ENCODE measurements around the gene TMEM79.

TMEM79 gene

DNA sequence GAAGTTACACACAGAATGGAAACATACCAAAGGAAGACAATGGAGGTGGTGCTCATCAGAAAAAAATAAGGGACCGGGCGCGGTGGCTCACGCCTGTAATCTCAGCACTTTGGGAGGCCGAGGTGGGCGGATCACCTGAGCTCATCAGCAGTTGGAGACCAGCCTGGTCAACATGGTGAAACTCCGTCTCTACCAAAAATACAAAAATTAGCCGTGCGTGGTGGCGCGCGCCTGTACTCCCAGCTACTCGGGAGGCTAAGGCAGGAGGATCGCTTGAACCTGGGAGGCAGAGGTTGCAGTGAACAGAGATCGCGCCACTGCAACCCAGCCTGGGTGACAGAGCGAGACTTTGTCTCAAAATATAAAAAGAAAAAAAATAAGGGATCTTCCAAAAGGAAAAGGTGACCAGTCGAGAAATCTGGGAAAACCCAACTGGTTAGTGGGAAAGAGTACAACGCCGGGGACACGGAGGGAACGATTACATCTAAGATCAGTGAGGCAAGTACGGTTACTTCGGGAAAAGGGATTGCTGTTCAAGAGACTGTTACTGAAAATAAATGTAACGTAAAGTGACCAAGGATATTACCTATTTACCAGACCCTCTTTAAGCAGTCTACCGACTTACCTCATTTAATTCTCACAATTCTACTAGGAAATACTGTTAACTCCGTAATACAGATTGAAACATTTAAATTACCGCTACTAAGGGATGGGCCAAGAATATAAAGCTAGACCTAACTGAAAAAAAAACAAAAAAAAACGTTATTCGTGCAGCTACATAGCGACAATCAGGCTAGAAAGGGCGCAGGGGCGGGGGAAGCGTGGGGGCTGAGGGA is 53.1 kb downstream of the TMEM79 start:
- TF ChIP-seq, protein P1, sequence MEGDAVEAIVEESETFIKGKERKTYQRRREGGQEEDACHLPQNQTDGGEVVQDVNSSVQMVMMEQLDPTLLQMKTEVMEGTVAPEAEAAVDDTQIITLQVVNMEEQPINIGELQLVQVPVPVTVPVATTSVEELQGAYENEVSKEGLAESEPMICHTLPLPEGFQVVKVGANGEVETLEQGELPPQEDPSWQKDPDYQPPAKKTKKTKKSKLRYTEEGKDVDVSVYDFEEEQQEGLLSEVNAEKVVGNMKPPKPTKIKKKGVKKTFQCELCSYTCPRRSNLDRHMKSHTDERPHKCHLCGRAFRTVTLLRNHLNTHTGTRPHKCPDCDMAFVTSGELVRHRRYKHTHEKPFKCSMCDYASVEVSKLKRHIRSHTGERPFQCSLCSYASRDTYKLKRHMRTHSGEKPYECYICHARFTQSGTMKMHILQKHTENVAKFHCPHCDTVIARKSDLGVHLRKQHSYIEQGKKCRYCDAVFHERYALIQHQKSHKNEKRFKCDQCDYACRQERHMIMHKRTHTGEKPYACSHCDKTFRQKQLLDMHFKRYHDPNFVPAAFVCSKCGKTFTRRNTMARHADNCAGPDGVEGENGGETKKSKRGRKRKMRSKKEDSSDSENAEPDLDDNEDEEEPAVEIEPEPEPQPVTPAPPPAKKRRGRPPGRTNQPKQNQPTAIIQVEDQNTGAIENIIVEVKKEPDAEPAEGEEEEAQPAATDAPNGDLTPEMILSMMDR (IDR thresholded peaks at IDR 0.05; ENCODE audit: low read depth, low read length) = no peak
- TF ChIP-seq, protein P2, sequence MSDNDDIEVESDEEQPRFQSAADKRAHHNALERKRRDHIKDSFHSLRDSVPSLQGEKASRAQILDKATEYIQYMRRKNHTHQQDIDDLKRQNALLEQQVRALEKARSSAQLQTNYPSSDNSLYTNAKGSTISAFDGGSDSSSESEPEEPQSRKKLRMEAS (IDR thresholded peaks at IDR 0.05; ENCODE audit: low read depth, low read length) = no peak
- TF ChIP-seq POLR2A (IDR thresholded peaks at IDR 0.05; ENCODE audit: extremely low read depth, insufficient read length) (no peak), MYC (IDR thresholded peaks at IDR 0.05; ENCODE audit: low read depth, low read length) (no peak)
- DNase-seq (ENCODE audit: low read depth) = no peak
- peak overlapping the region; percentile 99 for H3K4me3 ChIP-seq (ENCODE audit: low read depth, low read length)

DNA sequence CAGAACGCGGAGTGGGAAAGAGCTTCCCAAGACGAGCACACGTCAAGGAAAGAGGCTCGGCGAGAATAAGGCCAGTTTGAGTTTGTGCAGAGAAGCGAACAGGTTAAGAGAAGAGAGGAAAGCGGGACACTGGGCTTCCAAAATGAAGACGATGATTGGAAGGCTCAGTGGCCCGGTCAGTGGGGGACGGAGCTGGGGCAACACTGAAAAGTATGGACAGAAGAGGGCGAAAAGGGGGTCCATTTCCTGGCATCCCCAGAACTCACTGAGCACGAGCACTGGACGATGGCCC is 53.7 kb downstream of the TMEM79 start:
- TF ChIP-seq, protein P1 (IDR thresholded peaks at IDR 0.05; ENCODE audit: low read depth, low read length) = no peak
- no peak for TF ChIP-seq MYC (IDR thresholded peaks at IDR 0.05; ENCODE audit: low read depth, low read length)
- H3K4me3 ChIP-seq (ENCODE audit: low read depth, low read length) = peak overlapping the region; percentile 99
- DNase-seq (ENCODE audit: low read depth) = no peak

DNA sequence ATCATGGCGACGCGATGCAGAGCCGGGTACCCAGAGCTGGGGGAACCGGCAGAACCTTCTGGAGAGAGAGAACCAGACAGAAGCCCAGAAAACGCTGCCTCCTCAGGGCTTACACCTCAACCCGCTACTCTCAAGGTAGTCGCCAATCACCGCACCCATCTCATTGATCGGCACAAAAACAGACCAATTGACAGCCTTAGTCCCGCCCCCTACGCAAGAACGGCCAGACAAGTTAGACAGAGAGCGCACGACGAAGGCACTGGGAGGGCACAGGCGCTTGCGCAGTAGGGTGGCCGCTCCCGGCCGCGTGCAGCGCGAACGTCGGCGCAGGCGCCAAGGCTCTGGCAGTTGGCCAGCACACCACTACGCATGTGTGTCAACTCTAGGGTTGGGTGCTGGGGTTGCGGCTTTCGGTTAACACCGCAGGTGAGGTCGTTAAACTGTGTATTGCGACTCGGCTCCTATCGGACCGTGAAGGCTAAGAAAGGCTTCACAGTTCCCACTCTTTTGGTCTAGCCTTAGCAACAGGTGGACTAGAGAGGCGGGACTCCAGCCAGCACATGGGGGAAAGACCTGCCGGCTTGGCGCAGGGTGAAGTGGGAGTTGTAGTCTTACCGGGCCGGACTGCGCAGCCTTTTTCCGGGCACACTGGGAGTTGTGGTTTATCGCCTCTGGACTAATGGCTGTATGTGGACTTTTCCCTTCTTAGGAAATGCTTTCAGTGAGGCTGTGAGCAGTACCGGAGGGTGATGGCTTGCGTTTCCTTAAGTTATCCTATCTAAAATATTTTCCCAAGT is 54.3 kb downstream of the TMEM79 start, which contains the start of the genes CCT3 and TSACC:
TSS of gene CCT3 (minus strand) at position 113 of the 797 bp plus-strand sequence. CDS start at position 5, 108 bp downstream.
TSS of gene TSACC (plus strand) at position 347 of the 797 bp plus-strand sequence. CDS start 1,232 bp downstream, outside the sequence.
- peak; percentile 100 for DNase-seq (ENCODE audit: low read depth)
- TF ChIP-seq, protein P2 (IDR thresholded peaks at IDR 0.05; ENCODE audit: low read depth, low read length) = peak; percentile 90
- TF ChIP-seq POLR2A (IDR thresholded peaks at IDR 0.05; ENCODE audit: extremely low read depth, insufficient read length) = peak; percentile 94
- peak; percentile 93 for TF ChIP-seq MYC (IDR thresholded peaks at IDR 0.05; ENCODE audit: low read depth, low read length)
- TF ChIP-seq, protein P1 (IDR thresholded peaks at IDR 0.05; ENCODE audit: low read depth, low read length) = no peak
- H3K4me3 ChIP-seq (ENCODE audit: low read depth, low read length) = peak within 1 kb of the TSS; percentile 99
